ENCODE measurements around the gene FAF1. TPM values are rescaled to one million over a fixed set of nuclear protein-coding genes. Genes with fewer than 3 reads are reported as not detected.

The FAF1 gene
- total and polyA plus RNA-seq, 2 of the 8 experiments (the other 6 are each of a cell fraction or from before 2014, with no cell fraction given) = 10.8 to 65.9 TPM

GRCh38 chr1:50693829-50694228, 266.2 kb downstream of the FAF1 start (continued):
- TF ChIP-seq KDM4A (IDR thresholded peaks at IDR 0.05; ENCODE audit: low read depth, low read length, severe bottlenecking) (no peak), TCF12 (IDR thresholded peaks at IDR 0.05; ENCODE audit: low read depth, low read length) (no peak), SP1 (IDR thresholded peaks at IDR 0.05; ENCODE audit: low read depth, low read length) (no peak), POU5F1 (IDR thresholded peaks at IDR 0.05; ENCODE audit: low read depth, low read length) (no peak), EZH2 (IDR thresholded peaks at IDR 0.05; ENCODE audit: low read depth, low read length, severe bottlenecking) (no peak), FOSL1 (IDR thresholded peaks at IDR 0.05; ENCODE audit: insufficient read depth, low read depth, low read length) (no peak), JUND (IDR thresholded peaks at IDR 0.05; ENCODE audit: low read length) (no peak)

Measured in H1 (cell line).